Activated naive CD8-positive, alpha-beta T cell treated with anti-CD3 and anti-CD28 coated beads, Interleukin-2, amount 50 U/mL, for 24 hours (primary cell): ENCODE results near the gene AKAP12.
"Not testable (repeated sequence)": the region's sequence is repeated elsewhere in the genome, so short reads cannot be mapped to it uniquely, and the experiment has no call there.

ENCODE experiments used
- ATAC-seq: fragments of 150-1000 bp; cut with Tn5 transposase; one replicate; pipeline ENCODE4 v1.10.0; 2021
- DNase-seq: peaks from one replicate; pipeline ENCODE4 v3.0.0; 2021
- H3K27ac Mint-ChIP-seq: one replicate; pipeline ENCODE4 v1.8.0; 2021; ENCODE audit warnings: mild to moderate bottlenecking, mixed read lengths
- H3K27me3 Mint-ChIP-seq: one replicate; pipeline ENCODE4 v1.8.0; 2021; ENCODE audit warnings: mixed read lengths
- H3K36me3 Mint-ChIP-seq: one replicate; pipeline ENCODE4 v1.8.0; 2021; ENCODE audit warnings: low read depth, mixed read lengths
- H3K4me1 Mint-ChIP-seq: one replicate; pipeline ENCODE4 v1.8.0; 2021; ENCODE audit warnings: mixed read lengths
- H3K4me3 Mint-ChIP-seq: one replicate; pipeline ENCODE4 v1.8.0; 2021; ENCODE audit warnings: mild to moderate bottlenecking, moderate library complexity, mixed read lengths
- H3K9me3 Mint-ChIP-seq: one replicate; pipeline ENCODE4 v1.8.0; 2021; ENCODE audit warnings: mixed read lengths

AKAP12 gene

DNA sequence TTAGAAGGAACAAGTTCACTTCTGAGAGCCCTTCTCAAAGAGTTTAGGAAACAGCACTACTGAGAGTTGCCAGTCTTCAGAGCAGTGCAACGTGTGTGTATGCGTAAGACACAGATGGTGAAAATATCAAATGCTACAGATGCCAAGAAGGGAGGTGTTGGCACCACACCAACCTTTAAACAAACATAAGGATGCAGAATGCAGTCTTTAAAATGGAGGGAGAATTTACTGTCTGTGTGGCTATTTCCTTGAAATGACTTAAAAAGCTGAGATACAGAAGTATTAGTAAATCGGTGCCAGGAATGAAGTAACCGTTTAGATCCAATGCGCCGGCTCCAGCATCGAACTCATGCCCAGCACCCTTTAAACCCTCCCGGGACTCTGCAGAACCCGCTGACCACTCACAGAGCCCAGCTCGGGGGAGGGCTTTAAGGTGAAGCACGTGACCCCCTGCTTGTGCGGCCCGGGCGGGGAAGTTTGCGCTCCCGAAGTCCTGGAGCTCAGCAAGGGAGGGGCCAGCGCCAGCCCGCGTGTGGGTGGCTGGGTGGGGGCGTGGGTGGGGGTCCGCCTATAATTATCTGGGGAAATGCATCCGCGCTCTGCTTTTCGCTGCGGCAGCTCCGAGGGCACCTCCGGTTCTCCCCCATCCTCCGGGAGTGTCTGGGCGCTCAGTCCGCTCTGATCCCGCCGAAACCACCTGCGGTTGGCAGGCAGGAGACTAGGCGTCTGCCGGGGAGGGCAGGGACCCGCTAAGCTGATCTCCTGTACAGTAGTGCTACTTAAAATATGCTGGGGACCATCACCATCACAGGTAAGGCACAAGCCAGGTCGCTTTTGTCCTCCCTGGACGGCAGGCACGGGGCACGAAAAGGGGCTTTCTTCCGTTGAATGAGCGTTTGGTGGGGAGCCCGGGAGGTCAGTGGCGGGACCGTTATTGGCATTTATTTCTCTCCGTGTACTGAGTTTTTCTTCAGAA is 85.6 kb downstream of the AKAP12 start:
- Mint-ChIP-seq H3K27me3 (peaks cover 52% of the 10 kb centered on the region), H3K9me3 (no peaks in the 10 kb centered on the region), H3K27ac (no peak overlapping the region), H3K36me3 (no peaks in the 10 kb centered on the region), H3K4me3 (peak overlapping the region; percentile 52), H3K4me1 (peaks cover 22% of the 10 kb centered on the region)
- DNase-seq (peak; percentile 14), ATAC-seq (peak; percentile 40)

DNA sequence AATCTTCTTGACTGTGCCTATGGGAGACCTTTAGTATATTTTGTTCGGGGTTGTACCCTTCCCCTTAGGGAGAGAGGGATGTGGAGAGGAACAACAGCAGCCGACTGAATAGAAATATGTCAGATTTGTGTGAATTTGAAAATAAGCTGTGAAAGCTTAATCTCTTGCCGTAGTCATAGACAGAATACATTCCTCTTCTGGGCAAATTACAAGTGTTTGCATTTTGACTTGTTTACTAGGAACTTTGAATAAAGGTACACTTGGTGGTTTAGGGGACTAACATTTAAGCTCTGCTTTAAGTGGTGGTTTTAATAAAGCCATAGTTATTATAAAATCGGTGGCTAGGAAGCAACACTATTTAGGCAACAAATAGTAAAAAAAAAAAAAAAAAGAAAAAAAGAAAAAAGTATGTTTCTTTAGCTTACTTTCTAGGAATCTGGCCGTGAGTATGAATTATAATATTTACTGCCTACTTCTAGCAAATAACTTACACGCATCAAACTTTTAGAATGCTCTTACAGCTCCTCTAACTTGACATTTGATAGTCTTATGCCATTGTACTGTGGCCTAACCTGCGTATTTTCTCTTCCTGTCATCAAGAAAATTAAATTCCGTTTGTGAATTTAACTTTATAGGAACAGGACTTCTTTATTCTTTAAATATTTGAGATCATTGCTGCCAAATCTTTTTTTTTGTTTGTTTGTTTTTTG is 86.5 kb downstream of the AKAP12 start:
- Mint-ChIP-seq H3K36me3 (no peaks in the 10 kb centered on the region), H3K27me3 (peaks cover 50% of the 10 kb centered on the region), H3K9me3 (no peaks in the 10 kb centered on the region), H3K27ac (no peak overlapping the region), H3K4me1 (peaks cover 22% of the 10 kb centered on the region), H3K4me3 (peak overlapping the region; percentile 51)
- ATAC-seq (no peak), DNase-seq (no peak)

DNA sequence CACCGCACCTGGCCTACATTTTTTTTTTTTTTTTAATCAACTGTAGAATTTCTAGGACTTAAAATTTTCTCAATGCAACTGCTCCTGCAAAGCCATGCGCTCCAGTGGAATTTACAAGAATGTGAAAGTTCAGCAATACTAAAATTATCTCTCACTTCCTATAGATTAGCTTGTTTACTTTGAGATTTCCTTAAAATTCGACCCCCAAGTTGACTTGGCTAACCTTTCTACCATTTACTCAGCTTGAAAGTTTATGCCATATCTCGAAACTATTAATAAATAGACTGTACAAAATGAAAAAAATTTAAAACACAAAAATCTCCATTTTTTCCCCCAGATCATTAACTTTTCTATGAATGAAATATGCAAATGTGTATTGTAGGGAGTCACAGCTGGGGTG is 87.3 kb downstream of the AKAP12 start:
- ATAC-seq, result no peak

DNA sequence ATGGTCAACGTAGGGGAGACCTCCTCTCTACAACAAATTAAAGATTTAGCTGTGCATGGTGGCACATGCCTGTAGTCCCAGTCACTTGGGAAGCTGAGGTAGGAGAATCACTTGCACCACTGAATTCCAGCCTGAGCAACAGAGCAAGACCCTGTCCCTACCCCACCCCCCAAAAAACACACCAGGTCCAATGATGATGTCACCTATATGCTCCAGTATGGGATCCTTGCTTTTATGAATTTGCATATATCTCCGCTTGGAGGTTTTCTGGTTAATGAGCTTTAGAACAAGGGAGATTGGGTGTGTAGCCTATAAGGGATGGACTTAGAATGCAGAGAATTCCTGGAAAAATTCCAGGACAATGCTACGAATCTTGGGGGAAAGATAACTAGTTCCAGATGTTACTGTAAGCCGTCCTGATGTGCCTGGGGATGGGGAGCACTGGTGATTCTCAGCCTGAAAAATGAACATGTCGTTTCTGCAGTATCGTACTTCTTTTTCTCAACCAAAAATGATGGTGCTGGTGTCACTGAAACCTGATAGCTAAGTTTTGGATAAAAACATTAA is 90.4 kb downstream of the AKAP12 start:
- Mint-ChIP-seq H3K4me1 (peaks cover 8% of the 10 kb centered on the region), H3K4me3 (no peak overlapping the region), H3K27me3 (peaks cover 30% of the 10 kb centered on the region), H3K9me3 (no peaks in the 10 kb centered on the region), H3K27ac (no peak overlapping the region), H3K36me3 (no peaks in the 10 kb centered on the region)
- ATAC-seq, result no peak
- DNase-seq, result no peak

More for the DNA sequence above, 87.3 kb downstream of the AKAP12 start:
- Mint-ChIP-seq H3K4me3 (no peak overlapping the region), H3K4me1 (peaks cover 22% of the 10 kb centered on the region), H3K27ac (no peak overlapping the region), H3K27me3 (peaks cover 49% of the 10 kb centered on the region), H3K9me3 (no peaks in the 10 kb centered on the region), H3K36me3 (no peaks in the 10 kb centered on the region)
- no peak for DNase-seq

DNA sequence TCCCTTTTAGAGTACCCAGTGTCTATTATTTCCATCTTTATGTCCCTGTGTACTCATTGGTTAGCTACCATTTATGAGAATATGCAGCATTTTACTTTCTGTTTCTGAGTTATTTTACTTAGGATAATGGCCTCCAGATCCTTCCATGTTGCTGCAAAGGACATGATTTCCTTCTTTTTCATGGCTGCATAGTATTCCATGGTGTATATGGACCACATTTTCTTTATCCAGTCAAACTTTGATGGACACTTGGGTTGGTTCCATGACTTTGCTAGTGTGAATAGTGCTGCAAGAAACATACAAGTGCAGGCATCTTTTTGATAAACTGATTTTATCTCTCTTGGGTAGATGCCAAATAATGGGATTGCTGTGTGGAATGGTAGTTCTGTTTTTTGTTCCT is 96.2 kb downstream of the AKAP12 start:
- ATAC-seq, result no peak

DNA sequence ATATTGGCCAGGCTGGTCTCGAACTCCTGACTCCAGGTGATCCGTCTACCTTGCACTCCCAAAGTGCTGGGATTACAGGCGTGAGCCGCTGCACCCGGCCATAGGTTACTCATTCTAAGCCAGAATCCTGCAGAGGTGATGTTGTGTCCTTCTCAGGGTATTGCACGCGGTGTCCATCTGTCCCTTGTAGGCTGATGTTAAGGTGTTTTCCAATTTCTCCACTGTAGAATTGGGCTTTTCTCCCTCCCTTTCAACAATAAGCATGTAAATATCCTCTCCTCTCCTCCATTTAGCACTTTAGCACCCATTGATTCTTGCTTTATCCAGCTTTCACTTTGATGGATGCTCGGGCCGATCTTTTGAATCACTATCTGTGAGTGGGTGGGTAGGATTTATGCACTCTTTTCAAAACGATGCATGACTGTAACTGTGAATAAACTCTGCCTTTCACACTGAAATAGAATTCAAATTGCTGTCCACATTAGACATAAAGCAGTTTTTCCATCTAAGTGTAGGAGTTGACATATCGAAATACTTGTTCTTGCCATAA is 99.0 kb downstream of the AKAP12 start:
- H3K4me3 Mint-ChIP-seq, result no peak overlapping the region
- ATAC-seq (no peak), DNase-seq (no peak)
- no peaks in the 10 kb centered on the region for H3K9me3 Mint-ChIP-seq
- no peak overlapping the region for H3K27ac Mint-ChIP-seq
- no peaks in the 10 kb centered on the region for H3K36me3 Mint-ChIP-seq
- no peaks in the 10 kb centered on the region for H3K4me1 Mint-ChIP-seq
- peaks cover 3% of the 10 kb centered on the region for H3K27me3 Mint-ChIP-seq

More for the DNA sequence above, 96.2 kb downstream of the AKAP12 start:
- no peaks in the 10 kb centered on the region for H3K9me3 Mint-ChIP-seq
- no peaks in the 10 kb centered on the region for H3K36me3 Mint-ChIP-seq
- peaks cover 3% of the 10 kb centered on the region for H3K27me3 Mint-ChIP-seq
- H3K27ac Mint-ChIP-seq, result no peak overlapping the region
- no peak for DNase-seq
- no peaks in the 10 kb centered on the region for H3K4me1 Mint-ChIP-seq
- no peak overlapping the region for H3K4me3 Mint-ChIP-seq

DNA sequence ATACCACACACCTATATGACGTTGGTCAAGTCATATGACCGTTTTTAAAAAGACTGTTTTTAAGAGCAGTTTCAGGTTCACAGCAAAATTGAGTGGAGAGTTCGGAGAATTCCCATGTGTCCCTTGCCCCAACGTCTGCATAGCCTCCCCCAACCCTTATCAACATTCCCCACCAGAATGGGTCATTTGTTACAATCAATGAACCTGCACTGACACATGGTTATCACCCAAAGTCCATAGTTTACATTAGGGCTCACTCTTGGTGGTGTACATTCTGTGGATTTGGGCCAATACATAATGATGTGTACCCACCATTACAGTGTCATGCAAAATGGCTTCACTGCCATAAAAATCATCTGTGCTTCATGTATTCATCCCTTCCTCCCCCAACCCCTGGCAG is 99.6 kb downstream of the AKAP12 start:
- Mint-ChIP-seq H3K27me3 (peaks cover 3% of the 10 kb centered on the region), H3K27ac (no peak overlapping the region), H3K9me3 (no peaks in the 10 kb centered on the region), H3K4me3 (no peak overlapping the region), H3K4me1 (no peaks in the 10 kb centered on the region), H3K36me3 (no peaks in the 10 kb centered on the region)
- ATAC-seq (no peak), DNase-seq (no peak)

DNA sequence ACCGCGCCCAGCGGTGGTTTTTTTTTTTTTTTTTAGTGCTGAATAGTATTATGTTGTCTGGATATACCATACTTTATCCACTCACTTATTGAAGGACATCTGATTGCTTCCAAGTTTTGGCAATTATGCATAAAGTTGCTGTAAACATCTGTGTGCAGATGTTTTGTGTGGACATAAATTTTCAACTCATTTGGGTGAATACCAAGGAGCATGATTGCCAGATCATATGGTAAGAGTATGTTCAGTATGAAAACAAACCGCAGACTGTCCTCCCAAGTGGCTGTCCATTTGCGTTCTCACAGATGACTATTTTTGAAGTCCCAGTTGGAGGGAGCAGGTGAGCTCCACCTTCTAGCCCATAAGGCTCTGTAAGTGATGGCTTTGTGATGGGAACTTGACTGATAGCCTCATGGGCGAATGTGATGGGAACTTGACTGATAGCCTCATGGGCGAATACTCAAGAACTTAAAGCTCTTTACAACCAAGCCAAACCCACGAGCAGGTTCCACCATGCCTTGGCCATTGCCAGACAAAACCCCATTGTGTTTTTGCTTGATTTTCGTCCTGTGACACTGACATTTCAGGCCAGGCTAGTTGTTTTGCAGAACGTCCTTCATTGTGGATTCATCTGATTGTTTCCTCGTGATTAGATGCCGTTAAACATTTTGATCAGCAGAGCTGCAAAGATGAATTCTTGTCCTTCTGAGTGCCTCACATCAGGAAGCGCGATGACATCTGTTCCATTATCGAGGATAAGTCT is 100.6 kb downstream of the AKAP12 start:
- H3K9me3 Mint-ChIP-seq, result no peaks in the 10 kb centered on the region
- H3K4me3 Mint-ChIP-seq, result no peak overlapping the region
- H3K27me3 Mint-ChIP-seq, result peaks cover 3% of the 10 kb centered on the region
- H3K36me3 Mint-ChIP-seq, result no peaks in the 10 kb centered on the region
- H3K4me1 Mint-ChIP-seq, result no peaks in the 10 kb centered on the region
- DNase-seq (no peak), ATAC-seq (no peak)
- H3K27ac Mint-ChIP-seq, result no peak overlapping the region

DNA sequence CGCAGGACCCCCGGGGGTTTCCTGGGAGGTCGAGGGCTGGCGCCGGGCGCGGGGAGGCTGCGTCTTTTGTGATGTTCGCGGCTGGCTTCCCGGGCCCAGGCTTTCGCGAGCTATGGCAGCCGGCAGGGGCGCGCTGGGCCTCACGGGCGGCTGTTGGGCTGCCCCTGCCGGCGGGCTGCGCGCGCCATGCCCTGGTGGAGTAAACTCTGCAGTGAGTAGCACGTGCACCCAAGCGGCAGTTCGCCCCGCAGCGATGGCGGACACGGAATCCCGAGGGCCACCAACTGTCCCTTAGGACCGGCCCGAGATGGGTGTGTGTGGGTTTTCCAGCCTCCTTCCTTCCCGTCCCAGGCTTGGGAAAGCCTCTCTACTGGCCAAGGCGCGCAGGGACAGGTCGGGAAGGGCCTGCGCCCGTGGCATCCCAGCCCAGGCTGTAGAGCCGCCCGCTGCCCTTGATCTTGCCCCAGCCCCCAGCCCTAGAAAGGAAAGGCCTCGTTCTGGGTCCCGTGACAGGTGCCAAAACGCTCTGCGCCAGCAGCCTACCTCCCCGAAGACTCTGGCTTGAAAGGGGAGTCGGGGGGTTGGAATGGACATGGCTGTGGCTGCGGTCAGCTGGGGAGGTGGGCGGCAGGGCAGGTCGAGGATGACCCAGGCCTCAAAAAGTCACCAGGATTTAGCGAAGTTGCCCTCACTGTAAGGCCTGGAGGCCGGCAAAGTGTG is 101.9 kb downstream of the AKAP12 start:
- H3K9me3 Mint-ChIP-seq, result no peaks in the 10 kb centered on the region
- H3K4me1 Mint-ChIP-seq, result no peaks in the 10 kb centered on the region

DNA sequence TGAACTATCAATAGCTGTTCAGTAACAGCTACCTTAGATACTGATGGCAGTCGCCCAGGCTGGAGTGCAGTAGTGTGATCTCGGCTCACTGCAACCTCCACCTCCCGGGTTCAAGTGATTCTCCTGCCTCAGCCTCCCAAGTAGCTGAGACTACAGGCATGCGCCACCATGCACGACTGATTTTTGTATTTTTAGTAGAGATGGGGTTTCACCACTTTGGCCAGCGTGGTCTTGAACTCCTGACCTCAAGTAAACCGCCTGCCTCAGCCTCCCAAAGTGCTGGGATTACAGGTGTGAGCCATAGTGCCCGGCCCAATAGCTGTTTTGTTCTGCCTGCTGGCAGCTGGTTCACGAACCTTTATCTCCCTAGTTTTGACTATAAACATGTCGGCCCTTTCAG is 103.0 kb downstream of the AKAP12 start:
- not testable (repeated sequence) for H3K27me3 Mint-ChIP-seq, H3K36me3 Mint-ChIP-seq, H3K27ac Mint-ChIP-seq, DNase-seq, ATAC-seq, H3K9me3 Mint-ChIP-seq, H3K4me3 Mint-ChIP-seq, H3K4me1 Mint-ChIP-seq

More for the DNA sequence above, 101.9 kb downstream of the AKAP12 start:
- DNase-seq (no peak), ATAC-seq (no peak)
- no peak overlapping the region for H3K27ac Mint-ChIP-seq
- no peaks in the 10 kb centered on the region for H3K36me3 Mint-ChIP-seq
- H3K4me3 Mint-ChIP-seq, result no peak overlapping the region
- H3K27me3 Mint-ChIP-seq, result no peaks in the 10 kb centered on the region

DNA sequence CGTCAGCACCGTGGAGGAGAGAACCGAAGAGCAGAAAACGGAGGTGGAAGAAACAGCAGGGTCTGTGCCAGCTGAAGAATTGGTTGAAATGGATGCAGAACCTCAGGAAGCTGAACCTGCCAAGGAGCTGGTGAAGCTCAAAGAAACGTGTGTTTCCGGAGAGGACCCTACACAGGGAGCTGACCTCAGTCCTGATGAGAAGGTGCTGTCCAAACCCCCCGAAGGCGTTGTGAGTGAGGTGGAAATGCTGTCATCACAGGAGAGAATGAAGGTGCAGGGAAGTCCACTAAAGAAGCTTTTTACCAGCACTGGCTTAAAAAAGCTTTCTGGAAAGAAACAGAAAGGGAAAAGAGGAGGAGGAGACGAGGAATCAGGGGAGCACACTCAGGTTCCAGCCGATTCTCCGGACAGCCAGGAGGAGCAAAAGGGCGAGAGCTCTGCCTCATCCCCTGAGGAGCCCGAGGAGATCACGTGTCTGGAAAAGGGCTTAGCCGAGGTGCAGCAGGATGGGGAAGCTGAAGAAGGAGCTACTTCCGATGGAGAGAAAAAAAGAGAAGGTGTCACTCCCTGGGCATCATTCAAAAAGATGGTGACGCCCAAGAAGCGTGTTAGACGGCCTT is 110.0 kb downstream of the AKAP12 start:
- Mint-ChIP-seq H3K4me3 (no peak overlapping the region), H3K4me1 (no peaks in the 10 kb centered on the region), H3K27ac (no peak overlapping the region), H3K27me3 (no peaks in the 10 kb centered on the region), H3K9me3 (no peaks in the 10 kb centered on the region), H3K36me3 (no peaks in the 10 kb centered on the region)
- DNase-seq (no peak), ATAC-seq (no peak)

DNA sequence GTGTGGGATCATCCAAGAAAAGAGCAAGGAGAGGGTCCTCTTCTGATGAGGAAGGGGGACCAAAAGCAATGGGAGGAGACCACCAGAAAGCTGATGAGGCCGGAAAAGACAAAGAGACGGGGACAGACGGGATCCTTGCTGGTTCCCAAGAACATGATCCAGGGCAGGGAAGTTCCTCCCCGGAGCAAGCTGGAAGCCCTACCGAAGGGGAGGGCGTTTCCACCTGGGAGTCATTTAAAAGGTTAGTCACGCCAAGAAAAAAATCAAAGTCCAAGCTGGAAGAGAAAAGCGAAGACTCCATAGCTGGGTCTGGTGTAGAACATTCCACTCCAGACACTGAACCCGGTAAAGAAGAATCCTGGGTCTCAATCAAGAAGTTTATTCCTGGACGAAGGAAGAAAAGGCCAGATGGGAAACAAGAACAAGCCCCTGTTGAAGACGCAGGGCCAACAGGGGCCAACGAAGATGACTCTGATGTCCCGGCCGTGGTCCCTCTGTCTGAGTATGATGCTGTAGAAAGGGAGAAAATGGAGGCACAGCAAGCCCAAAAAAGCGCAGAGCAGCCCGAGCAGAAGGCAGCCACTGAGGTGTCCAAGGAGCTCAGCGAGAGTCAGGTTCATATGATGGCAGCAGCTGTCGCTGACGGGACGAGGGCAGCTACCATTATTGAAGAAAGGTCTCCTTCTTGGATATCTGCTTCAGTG is 110.8 kb downstream of the AKAP12 start:
- Mint-ChIP-seq H3K9me3 (no peaks in the 10 kb centered on the region), H3K36me3 (no peaks in the 10 kb centered on the region)

More for the DNA sequence above, 110.8 kb downstream of the AKAP12 start:
- no peak for ATAC-seq
- Mint-ChIP-seq H3K4me3 (no peak overlapping the region), H3K4me1 (no peaks in the 10 kb centered on the region), H3K27ac (no peak overlapping the region), H3K27me3 (no peaks in the 10 kb centered on the region)
- DNase-seq, result no peak
